GM12801 (cell line): ENCODE data around the gene MBD3L2.

Experiments used
- CTCF ChIP-seq: IDR thresholded peaks from one replicate; pipeline ENCODE4 v1.5.1; 2011; ENCODE audit warnings: control low read depth; ENCODE audit not compliant: insufficient read length; ENCODE audit errors: extremely low read depth

Gene MBD3L2

GRCh38 chr19:7099597-7099921 lies 50.4 kb downstream of the MBD3L2 start:
- no peak for TF ChIP-seq CTCF
